ENCODE results near the gene RANBP10.
"Not testable (repeated sequence)": the region's sequence is repeated elsewhere in the genome, so short reads cannot be mapped to it uniquely, and the experiment has no call there.

The RANBP10 gene

DNA sequence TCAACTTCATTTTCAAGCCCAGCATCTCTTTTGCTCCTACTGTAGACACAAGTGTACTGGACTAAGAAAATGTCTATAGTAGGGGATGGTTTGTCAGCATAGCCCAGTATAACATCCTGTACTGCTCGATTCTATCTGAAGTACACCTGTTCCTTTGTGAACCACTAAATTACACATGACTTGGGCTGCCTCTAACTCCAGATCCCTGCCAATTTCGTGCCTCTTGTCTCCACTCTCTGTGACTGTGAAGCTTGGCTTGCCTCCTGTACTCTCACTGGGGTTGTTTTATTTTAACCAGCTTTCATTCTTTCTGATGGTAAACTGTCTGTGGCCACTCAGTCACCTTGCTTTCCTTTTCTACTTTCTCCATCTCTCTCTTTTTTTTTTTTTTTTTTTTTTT is 111.7 kb downstream of the RANBP10 start:
- Histone ChIP-seq H3K27ac (no peak overlapping the region), H3K36me3 (peaks cover 10% of the 10 kb centered on the region), H3K27me3 (ENCODE audit: insufficient read depth, low read depth, severe bottlenecking) (no peaks in the 10 kb centered on the region), H3K9me3 (ENCODE audit: severe bottlenecking) (peaks cover 7% of the 10 kb centered on the region), H3K4me3 (ENCODE audit: low read depth, low read length) (no peak overlapping the region)
- no peak for DNase-seq
- TF ChIP-seq, protein P1, sequence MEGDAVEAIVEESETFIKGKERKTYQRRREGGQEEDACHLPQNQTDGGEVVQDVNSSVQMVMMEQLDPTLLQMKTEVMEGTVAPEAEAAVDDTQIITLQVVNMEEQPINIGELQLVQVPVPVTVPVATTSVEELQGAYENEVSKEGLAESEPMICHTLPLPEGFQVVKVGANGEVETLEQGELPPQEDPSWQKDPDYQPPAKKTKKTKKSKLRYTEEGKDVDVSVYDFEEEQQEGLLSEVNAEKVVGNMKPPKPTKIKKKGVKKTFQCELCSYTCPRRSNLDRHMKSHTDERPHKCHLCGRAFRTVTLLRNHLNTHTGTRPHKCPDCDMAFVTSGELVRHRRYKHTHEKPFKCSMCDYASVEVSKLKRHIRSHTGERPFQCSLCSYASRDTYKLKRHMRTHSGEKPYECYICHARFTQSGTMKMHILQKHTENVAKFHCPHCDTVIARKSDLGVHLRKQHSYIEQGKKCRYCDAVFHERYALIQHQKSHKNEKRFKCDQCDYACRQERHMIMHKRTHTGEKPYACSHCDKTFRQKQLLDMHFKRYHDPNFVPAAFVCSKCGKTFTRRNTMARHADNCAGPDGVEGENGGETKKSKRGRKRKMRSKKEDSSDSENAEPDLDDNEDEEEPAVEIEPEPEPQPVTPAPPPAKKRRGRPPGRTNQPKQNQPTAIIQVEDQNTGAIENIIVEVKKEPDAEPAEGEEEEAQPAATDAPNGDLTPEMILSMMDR (IDR thresholded peaks at IDR 0.05; ENCODE audit: low read depth, low read length) = no peak

DNA sequence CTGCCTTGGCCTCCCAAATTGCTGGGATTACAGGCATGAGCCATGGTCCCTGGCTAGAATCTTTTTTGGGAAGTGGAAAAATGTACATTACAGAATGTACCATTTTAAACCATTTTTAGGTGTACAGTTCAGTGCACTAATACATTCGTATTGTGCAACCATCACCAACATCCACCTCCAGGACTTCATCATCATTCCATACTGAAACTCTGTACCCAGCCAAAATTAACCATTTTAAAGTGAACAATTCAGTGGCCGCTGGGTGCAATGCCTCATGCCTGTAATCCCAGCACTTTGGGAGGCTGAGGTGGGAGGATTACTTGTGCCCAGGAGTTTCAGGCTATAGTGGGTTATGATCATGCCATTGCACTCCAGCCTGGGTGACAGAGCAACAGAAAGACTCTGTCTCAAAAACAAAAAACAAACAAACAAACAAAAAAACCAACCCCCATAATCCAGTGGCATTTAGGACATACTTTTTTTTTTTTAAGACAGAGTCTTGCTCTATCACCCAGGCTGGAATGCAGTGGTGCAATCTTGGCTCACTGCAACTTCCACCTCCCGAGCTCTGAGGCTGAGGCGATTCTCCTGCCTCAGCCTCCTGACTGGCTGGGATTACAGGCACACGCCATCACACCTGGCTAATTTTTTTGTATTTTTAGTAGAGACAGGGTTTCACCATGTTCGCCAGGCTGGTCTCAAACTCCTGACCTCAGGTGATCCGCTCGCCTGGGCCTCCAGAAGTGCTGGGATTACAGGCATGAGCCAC is 112.7 kb downstream of the RANBP10 start:
- not testable (repeated sequence) for H3K27ac ChIP-seq; DNase-seq; H3K4me3 ChIP-seq (ENCODE audit: low read depth, low read length); H3K9me3 ChIP-seq (ENCODE audit: severe bottlenecking); H3K27me3 ChIP-seq (ENCODE audit: insufficient read depth, low read depth, severe bottlenecking); H3K36me3 ChIP-seq

DNA sequence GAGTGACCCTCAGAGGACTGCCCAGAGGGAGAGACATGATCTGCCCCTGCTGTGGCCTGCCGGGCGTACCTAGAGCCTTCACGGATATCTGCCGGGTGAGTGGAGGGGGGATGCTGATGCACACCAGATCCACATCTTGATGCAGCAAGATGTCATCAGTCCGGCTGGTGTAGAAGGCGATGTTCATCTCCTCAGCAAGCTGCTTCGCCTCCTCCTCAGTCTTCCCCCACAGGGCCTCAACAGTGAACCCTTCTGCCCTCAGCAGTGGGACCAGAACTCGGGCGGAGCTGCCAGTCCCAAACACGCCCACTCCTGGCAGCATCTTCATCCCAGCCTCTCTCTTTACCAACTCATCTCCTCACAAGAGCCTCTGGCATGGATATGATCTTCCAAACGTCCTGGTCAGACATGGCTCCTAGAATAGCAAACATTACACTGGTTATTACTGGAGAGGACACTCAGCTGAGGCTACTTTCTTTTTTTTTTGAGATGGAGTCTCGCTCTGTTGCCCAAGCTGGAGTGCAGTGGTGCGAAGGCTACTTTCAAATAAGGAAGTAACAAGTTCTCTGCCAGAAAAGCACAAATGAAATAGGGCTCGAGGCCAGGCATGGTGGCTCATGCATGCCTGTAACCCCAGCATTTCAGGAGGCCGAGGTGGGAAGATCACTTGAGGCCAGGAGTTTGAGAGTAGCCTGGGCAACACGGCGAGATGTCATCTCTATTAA is 120.8 kb downstream of the RANBP10 start:
- H3K9me3 ChIP-seq (ENCODE audit: severe bottlenecking) = no peaks in the 10 kb centered on the region
- TF ChIP-seq, protein P1 (IDR thresholded peaks at IDR 0.05; ENCODE audit: low read depth, low read length) = no peak
- no peaks in the 10 kb centered on the region for H3K27me3 ChIP-seq (ENCODE audit: insufficient read depth, low read depth, severe bottlenecking)
- H3K36me3 ChIP-seq = peaks cover 36% of the 10 kb centered on the region
- no peak overlapping the region for H3K4me3 ChIP-seq (ENCODE audit: low read depth, low read length)
- no peak for DNase-seq
- H3K27ac ChIP-seq = no peak overlapping the region

DNA sequence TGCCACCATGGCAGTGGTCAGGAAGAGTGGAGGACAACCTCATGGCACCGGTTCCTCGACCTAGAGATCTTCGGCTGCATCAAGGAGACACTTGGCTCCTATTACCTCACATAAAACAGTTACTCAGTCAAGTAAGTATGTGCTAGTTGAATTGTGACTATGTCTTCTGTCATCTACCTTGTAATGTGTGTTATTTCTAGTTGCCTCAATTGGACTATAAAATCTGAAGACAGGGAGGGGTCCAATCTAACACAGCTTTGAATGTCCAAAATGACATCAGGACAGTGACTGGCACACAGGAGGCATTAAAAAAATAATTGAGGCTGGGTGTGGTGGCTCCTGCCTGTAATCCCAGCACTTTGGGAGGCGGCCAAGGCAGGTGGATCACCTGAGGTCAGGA is 122.6 kb downstream of the RANBP10 start:
- Histone ChIP-seq H3K4me3 (ENCODE audit: low read depth, low read length) (no peak overlapping the region), H3K27ac (no peak overlapping the region), H3K9me3 (ENCODE audit: severe bottlenecking) (no peaks in the 10 kb centered on the region), H3K36me3 (peaks cover 36% of the 10 kb centered on the region), H3K27me3 (ENCODE audit: insufficient read depth, low read depth, severe bottlenecking) (no peaks in the 10 kb centered on the region)
- TF ChIP-seq, protein P1 (IDR thresholded peaks at IDR 0.05; ENCODE audit: low read depth, low read length) = no peak
- no peak for DNase-seq

DNA sequence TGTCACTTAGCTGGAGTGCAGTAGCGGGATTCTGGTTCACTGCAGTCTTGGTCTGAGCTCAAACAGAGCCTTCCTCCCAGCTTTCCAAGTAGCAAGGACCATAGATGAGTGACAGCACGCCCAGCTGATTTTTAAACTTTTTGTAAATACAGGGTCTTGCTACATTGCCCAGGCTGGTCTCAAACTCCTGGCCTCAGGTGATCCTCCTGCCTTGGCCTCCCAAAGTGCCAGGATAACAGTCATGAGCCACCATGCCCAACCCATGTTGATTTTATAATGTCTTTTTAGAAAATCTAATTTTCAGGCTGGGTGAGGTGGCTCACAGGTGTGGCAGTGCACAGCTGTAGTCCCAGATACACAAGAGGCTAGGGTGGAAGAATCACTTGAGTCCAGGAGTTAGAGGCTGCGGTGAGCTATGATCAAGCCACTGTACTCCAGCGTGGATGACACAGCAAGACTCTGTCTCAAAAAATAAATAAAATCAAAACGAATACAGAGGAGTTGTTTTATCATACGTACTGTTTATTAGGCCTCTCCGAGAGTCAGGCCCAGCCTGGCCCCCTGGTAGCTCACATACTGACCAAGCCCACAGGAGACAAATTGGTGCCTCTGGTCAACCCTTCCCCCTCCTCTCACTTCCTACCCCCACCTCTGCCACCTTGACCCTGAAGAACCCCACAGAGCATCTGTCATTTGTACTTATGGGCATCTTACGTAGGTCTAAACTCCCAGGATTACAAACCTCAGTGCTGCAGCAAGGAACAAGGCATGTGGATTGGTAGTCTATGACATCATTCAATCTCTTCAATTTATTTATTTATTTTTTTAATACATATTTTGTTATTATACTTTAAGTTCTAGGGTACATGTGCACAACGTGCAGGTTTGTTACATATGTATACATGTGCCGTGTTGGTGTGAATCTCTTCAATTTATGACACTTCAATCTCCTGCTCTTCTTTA is 126.1 kb downstream of the RANBP10 start:
- no peaks in the 10 kb centered on the region for H3K27me3 ChIP-seq (ENCODE audit: insufficient read depth, low read depth, severe bottlenecking)
- DNase-seq = peak; percentile 68
- H3K9me3 ChIP-seq (ENCODE audit: severe bottlenecking) = no peaks in the 10 kb centered on the region
- H3K36me3 ChIP-seq = peaks cover 39% of the 10 kb centered on the region
- peak overlapping the region; percentile 84 for H3K27ac ChIP-seq
- H3K4me3 ChIP-seq (ENCODE audit: low read depth, low read length) = no peak overlapping the region
- TF ChIP-seq, protein P1 (IDR thresholded peaks at IDR 0.05; ENCODE audit: low read depth, low read length) = no peak

All from WERI-Rb-1 (cell line).